ENCODE measurements around the gene FGD6. TPM values are rescaled to one million over a fixed set of nuclear protein-coding genes. Genes with fewer than 3 reads are reported as not detected.

The FGD6 gene
- total and polyA plus RNA-seq, 8 donors = 1.4 to 24.3 (median 9.2) TPM

GRCh38 chr12:95060951-95061350 is 156.3 kb downstream of the FGD6 start:
- no peak for DNase-seq
- TF ChIP-seq, protein P1, sequence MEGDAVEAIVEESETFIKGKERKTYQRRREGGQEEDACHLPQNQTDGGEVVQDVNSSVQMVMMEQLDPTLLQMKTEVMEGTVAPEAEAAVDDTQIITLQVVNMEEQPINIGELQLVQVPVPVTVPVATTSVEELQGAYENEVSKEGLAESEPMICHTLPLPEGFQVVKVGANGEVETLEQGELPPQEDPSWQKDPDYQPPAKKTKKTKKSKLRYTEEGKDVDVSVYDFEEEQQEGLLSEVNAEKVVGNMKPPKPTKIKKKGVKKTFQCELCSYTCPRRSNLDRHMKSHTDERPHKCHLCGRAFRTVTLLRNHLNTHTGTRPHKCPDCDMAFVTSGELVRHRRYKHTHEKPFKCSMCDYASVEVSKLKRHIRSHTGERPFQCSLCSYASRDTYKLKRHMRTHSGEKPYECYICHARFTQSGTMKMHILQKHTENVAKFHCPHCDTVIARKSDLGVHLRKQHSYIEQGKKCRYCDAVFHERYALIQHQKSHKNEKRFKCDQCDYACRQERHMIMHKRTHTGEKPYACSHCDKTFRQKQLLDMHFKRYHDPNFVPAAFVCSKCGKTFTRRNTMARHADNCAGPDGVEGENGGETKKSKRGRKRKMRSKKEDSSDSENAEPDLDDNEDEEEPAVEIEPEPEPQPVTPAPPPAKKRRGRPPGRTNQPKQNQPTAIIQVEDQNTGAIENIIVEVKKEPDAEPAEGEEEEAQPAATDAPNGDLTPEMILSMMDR (IDR thresholded peaks at IDR 0.05) = no peak
- no peak for FAIRE-seq
- no peaks in the 10 kb centered on the region for H3K9me3 ChIP-seq
- 66 to 71% methylated on average over 1 of the region's 1 CpG for WGBS, 2 donors
- no peak for ATAC-seq
- no peak overlapping the region for H3K4me3 ChIP-seq
- no peaks in the 10 kb centered on the region for H3K4me1 ChIP-seq
- no peaks in the 10 kb centered on the region for H3K27me3 ChIP-seq
- intact Hi-C loops (cut with DNase I) = no loop called here
- H3K36me3 ChIP-seq = peaks cover 0 to 57% (median 13%) of the 10 kb centered on the region in 3 donors
- H3K27ac ChIP-seq = no peak overlapping the region

GRCh38 chr12:95059984-95060383 is 157.3 kb downstream of the FGD6 start:
- Histone ChIP-seq H3K36me3 (peaks cover 0 to 57% (median 13%) of the 10 kb centered on the region in 3 donors), H3K27ac (no peak overlapping the region), H3K4me3 (no peak overlapping the region), H3K27me3 (no peaks in the 10 kb centered on the region), H3K9me3 (no peaks in the 10 kb centered on the region), H3K4me1 (no peaks in the 10 kb centered on the region)
- WGBS, 2 donors = 94 to 97% methylated on average over 4 of the region's 4 CpGs
- TF ChIP-seq, protein P1 (IDR thresholded peaks at IDR 0.05) = no peak
- no peak for FAIRE-seq
- intact Hi-C loops (cut with DNase I) = no loop called here
- no peak for ATAC-seq
- no peak for DNase-seq

- WGBS, 2 donors = 98 to 99% methylated on average over 3 of the region's 3 CpGs
- Histone ChIP-seq H3K27ac (no peak overlapping the region), H3K4me1 (no peaks in the 10 kb centered on the region), H3K27me3 (no peaks in the 10 kb centered on the region), H3K4me3 (no peak overlapping the region), H3K36me3 (peaks cover 0 to 60% (median 12%) of the 10 kb centered on the region in 3 donors), H3K9me3 (no peaks in the 10 kb centered on the region)
- TF ChIP-seq, protein P1 (IDR thresholded peaks at IDR 0.05) = no peak
- ATAC-seq (no peak), FAIRE-seq (no peak), DNase-seq (no peak)
- intact Hi-C loops (cut with DNase I) = no loop called here
Observed at GRCh38 chr12:95057424-95057823, 159.8 kb downstream of the FGD6 start.

- TF ChIP-seq, protein P1 (IDR thresholded peaks at IDR 0.05) = no peak
- Histone ChIP-seq H3K9me3 (no peaks in the 10 kb centered on the region), H3K4me3 (no peak overlapping the region), H3K36me3 (peaks cover 0 to 54% (median 6%) of the 10 kb centered on the region in 3 donors), H3K27ac (no peak overlapping the region), H3K4me1 (no peaks in the 10 kb centered on the region), H3K27me3 (no peaks in the 10 kb centered on the region)
- DNase-seq (no peak), ATAC-seq (no peak), FAIRE-seq (no peak)
- intact Hi-C loops (cut with DNase I) = no loop called here
- 88 to 93% methylated on average over 2 of the region's 2 CpGs for WGBS, 2 donors
Observed at GRCh38 chr12:95055057-95055456, 162.2 kb downstream of the FGD6 start.

DNA sequence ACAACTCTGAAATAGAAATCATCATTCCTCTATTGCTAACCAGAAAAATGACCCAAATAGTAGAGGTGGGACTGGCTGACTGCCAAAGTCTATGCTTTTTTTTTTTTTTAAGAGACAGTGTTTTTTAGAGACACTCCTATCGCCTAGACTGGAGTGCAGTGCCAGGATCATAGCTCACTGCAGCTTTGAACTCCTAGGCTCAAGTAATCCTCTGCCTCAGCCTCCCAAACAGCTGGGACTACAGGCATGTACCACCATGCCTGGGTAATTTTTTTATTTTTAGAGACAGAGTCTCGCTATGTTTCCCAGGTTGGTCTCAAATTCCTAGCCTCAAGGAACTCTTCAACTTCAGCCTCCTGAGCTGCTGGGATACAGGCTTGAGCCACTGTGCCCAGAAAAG is 163.1 kb downstream of the FGD6 start:
- 83 to 89% methylated on average over 2 of the region's 2 CpGs for WGBS, 2 donors
- intact Hi-C loops (cut with DNase I) = no loop called here
- Histone ChIP-seq H3K27me3 (no peaks in the 10 kb centered on the region), H3K27ac (no peak overlapping the region), H3K4me1 (no peaks in the 10 kb centered on the region), H3K9me3 (no peaks in the 10 kb centered on the region), H3K36me3 (peaks cover 0 to 48% (median 7%) of the 10 kb centered on the region in 3 donors), H3K4me3 (no peak overlapping the region)
- ATAC-seq (no peak), FAIRE-seq (no peak), DNase-seq (no peak)
- TF ChIP-seq, protein P1 (IDR thresholded peaks at IDR 0.05) = no peak

All from pancreas (tissue), 10 donors.